AG08395 (cell line): ENCODE measurements around the gene PRPSAP1.
A peak's percentile ranks its signal among the peaks of the same experiment; 100 is the strongest.

Experiments
- DNase-seq: peaks from one replicate; pipeline ENCODE4 v3.0.0; 2012; ENCODE audit warnings: mixed read lengths, low spot score

PRPSAP1 gene, protein sequence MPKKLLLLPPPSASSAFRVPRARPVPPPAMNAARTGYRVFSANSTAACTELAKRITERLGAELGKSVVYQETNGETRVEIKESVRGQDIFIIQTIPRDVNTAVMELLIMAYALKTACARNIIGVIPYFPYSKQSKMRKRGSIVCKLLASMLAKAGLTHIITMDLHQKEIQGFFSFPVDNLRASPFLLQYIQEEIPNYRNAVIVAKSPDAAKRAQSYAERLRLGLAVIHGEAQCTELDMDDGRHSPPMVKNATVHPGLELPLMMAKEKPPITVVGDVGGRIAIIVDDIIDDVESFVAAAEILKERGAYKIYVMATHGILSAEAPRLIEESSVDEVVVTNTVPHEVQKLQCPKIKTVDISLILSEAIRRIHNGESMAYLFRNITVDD

DNA sequence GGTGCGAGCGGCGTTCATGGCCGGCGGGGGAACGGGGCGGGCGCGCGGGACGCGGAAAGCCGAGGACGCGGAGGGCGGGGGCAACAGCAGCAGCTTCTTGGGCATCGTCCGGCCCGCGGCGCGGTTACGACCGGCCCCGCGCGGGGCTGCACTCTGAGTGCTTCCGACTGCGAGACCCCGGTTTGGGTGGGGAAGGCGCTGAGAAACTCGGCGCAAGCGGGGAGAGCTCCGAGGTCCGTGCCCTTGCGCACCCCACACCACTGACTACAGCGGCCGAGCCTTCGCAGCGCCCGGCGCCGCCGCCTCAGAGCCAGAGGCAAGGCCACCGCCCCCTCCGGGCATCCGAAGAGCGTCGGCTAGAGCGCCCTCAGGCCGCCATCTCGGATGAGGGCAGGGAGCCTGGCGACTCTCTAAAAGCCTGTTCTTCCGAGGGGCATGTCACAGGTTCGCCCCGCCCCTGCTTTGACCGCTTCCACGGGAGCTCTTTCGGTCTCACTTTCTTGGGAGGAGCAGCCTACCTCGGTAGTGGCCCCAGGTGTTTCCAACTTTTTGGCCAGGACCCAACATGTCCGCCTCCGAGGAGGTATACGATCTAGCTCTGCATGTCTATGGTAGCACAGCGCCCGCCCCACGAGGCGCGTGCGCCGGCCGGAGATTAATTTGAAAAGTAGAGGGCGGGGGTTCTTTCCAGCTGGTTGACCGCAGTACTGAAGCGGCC, at the start of gene PRPSAP1:
TSS of gene PRPSAP1 (minus strand) at position 318 of the 718 bp plus-strand sequence. CDS start at position 105, 213 bp downstream.
- DNase-seq: peak; percentile 94

- DNase-seq: no peak
Observed at GRCh38 chr17:76402711-76403110, 49.0 kb upstream of the PRPSAP1 start.

DNA sequence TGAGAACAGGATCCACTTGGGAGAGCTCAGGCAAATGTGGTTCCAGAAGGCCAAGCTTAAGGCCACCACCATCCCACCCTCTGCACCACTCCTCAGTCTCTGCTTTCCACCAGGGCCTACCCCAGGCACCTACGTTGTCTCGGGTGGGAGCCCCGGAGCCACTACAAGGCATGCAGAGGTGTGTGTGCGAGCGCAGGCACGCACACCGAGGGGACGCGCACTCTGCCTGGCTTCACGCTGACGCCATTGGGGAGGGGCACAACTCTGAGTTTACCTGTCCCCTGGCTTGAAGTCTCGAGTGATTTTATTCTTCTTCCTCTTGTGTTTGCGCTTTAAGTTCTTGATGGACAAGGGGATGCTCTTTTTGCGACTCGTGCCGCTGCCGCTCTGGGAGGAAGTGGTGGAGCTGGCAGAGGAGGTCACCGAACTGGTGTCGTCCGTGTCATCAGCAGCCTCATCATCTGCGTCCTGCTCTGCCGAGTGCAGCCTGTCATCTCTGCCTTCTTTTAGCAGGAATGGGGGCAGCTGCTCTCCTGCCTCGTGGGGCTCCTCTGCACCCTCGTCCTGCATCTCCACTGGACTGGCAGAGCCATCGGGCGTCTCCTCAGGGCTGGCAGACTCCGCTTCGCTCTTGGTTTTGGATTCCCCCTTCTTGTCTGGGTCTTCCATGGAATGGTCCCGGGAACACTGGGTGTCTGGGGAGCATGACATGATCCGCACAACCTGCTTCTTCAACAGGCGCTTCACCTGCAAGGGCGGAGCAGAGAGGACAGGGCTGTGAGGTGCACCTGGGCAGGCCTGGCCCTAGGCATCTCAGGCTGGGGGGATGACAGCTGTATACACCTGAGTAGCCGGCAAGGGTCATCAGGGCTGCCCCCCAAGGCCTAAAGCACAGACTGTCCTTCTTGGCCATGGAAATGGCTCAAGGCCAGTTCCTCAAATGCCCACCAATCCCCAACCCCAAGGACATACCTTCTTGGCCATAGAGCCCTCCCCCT, 45.8 kb upstream of the PRPSAP1 start:
- no peak for DNase-seq

GRCh38 chr17:76398523-76399174, 44.9 kb upstream of the PRPSAP1 start:
- DNase-seq: no peak

DNA sequence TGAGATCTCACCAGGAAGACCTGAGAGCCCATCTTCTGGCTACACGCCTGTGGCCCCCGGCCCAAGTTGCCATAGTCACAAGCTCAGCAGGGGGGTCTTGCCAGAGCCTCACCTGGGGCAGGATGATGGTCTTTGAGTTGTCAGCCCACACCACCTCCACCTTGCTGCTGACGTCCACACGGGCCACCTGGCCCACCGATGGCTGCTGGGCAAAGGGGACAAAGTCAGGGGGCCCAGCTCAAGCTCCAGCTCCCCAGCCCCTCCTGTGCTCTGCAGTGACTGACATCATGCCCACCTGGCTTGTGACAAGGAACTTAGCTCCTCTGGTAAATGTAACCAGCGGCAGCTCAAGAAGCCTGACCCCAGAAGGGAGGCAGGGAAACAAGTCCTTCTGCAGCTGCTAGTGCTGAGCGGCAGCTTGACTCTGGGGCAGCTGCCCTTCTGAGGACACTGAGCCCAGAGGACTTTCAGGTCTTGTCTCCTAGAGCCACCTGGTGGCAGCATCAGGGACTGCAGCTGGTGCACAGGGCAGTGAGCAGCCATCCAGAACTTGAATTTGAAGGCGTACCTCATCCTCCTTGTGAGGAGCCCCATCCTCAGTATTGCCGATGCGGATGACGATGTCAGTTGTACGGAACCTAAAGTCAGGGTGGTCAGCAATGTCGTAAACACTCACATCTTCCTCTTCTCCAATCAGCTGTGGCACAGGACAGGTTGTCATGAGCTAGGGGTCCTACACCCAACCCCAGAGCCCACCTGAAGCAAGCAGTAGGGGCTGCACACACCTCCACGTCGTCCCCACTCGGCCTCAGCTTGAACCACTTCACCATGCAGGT, 44.2 kb upstream of the PRPSAP1 start:
- peak; percentile 93 for DNase-seq

DNA sequence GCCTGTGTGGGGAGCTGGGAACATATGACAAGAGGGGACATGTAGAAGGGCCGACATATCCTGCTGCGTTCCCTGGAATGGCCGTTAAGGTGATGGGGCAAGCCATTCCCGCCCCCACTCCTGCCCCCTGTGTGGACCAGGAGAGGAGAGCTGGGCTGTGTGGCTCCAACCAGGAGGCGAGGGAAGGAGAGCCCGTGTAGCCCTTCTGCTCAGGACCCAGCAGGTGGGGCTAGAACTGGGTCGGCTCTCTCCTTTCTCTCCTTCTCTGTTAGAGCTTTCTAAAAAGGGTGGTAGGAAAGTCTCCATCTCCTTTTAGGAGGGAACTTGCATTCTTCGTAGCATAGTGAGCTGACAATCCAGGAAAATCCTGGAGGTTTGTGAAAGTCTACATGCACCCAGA, 43.5 kb upstream of the PRPSAP1 start:
- no peak for DNase-seq

DNA sequence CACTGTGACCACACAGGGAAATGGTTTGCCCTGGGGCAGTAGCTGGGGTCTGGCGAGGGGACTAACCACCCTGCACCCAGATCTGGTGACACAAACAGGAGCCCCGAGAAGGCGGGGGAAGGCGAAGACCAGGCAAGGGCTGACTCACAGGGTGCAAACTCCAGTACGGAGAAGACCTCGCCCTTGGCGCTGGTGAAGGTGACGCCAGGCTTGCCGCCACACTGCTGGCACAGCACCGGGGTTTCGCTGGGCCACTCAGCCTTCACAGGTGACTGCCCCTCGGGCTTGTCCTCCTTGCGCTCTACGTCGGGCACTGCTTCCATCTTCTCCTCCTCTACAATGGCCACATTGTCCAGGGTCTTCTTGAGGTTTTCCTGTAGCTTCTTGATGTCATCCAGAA, 42.3 kb upstream of the PRPSAP1 start:
- DNase-seq: no peak

GRCh38 chr17:76394166-76394565, 40.5 kb upstream of the PRPSAP1 start:
- no peak for DNase-seq

DNA sequence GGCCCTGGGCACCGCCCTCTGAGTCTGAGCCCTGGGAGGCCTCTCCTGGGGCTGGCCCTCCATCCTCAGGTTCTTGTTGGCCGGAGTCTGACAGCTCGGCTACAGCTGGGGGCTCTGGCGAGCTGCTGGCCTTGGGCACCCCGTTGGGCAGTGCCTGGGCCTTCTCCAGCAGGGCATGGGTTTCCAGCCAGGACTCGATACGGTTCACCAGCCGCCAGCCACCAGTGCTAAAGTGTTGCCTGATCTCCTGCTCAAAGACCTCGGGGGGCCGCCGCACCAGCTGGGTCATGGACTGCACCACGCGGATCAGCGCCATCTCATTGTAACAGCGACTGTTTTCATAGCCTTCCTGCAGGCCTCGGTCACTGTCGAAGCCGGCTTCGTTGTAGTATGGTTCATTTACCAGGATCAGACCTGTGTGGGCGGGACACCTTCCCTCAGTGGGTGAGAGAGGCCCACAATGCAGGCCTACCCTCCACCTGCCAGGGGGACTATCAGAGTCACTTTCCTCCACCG, 37.5 kb upstream of the PRPSAP1 start:
- no peak for DNase-seq

DNA sequence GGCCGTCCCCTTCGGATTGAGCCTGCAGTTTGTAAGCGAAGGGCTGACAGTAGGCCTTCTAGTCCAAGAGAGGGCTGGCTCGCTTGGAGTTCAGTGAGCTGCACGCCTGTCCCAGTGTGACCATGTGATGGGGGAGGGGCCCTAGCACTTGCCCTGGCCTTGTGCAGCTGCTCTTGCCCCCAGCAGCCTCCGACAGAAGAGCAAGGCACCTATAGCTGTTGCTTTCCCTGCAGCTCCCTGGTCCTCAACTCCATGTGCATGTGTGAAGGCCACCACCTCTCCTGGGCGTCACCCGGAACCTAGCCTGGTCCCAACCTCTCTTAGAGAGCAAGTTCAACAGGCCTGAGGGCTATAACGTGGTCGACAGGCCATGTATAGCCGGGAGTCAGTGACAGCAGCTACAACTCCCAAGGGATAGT, 36.3 kb upstream of the PRPSAP1 start:
- DNase-seq: no peak

- DNase-seq: no peak
Observed at GRCh38 chr17:76388966-76389888, 35.5 kb upstream of the PRPSAP1 start.

DNA sequence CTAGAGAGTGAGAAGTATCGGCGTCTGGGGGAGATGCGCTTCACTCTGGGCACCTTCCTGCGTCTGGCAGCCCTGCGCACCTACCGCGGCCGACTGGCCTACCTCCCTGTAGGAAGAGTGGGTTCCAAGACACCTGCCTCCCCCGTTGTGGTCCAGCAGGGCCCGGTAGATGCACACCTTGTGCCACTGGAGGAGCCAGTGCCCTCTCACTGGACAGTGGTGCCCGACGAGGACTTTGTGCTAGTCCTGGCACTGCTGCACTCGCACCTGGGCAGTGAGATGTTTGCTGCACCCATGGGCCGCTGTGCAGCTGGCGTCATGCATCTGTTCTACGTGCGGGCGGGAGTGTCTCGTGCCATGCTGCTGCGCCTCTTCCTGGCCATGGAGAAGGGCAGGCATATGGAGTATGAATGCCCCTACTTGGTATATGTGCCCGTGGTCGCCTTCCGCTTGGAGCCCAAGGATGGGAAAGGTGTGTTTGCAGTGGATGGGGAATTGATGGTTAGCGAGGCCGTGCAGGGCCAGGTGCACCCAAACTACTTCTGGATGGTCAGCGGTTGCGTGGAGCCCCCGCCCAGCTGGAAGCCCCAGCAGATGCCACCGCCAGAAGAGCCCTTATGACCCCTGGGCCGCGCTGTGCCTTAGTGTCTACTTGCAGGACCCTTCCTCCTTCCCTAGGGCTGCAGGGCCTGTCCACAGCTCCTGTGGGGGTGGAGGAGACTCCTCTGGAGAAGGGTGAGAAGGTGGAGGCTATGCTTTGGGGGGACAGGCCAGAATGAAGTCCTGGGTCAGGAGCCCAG, 33.5 kb upstream of the PRPSAP1 start:
- DNase-seq: no peak

GRCh38 chr17:76385892-76386786, 32.4 kb upstream of the PRPSAP1 start:
- peak; percentile 92 for DNase-seq

GRCh38 chr17:76384987-76385891, 31.5 kb upstream of the PRPSAP1 start:
- peak; percentile 66 for DNase-seq

- peak; percentile 88 for DNase-seq
Observed at GRCh38 chr17:76384222-76384986, 30.7 kb upstream of the PRPSAP1 start, which contains the start of gene SPHK1. Gene SPHK1 (plus strand): TSS chr17:76384609. CDS start chr17:76385645, 1,036 bp downstream.
